SK-N-SH (cell line): ENCODE results near the gene LRRC27. TPM values are rescaled to one million over a fixed set of nuclear protein-coding genes. Genes with fewer than 3 reads are reported as not detected.

Experiments
- CTCF ChIA-PET: fragments of 300-600, 350-600 bp; formaldehyde crosslinking; extraction: SDS; loops from one replicate; lab custom pipeline; 2021; lab: Yijun Ruan, JAX
- POLR2A ChIA-PET: fragments of 350-600 bp; sonication (Branson Sonifier 250); formaldehyde crosslinking; extraction: SDS; loops from one replicate; lab custom pipeline; 2020; ENCODE audit warnings: antibody characterized with exemption, inconsistent platforms; lab: Yijun Ruan, JAX
- DNase-seq: peaks from one replicate; pipeline ENCODE4 v3.0.0; 2012
- H2AFZ ChIP-seq: fragments of 200-600 bp; sonication (generic); 2 replicates; pipeline ENCODE4 v1.8.1; 2016; ENCODE audit warnings: antibody characterized with exemption, mild to moderate bottlenecking, low read depth
- H3F3A ChIP-seq: fragments of 200-600 bp; sonication (generic); replicated peaks from 2 replicates; pipeline ENCODE3; 2016; ENCODE audit warnings: antibody characterized with exemption, mild to moderate bottlenecking; ENCODE audit not compliant: insufficient read depth
- H3K27ac ChIP-seq, 2 experiments: fragments of 200-500 bp in 1 of 2; fragments of 200-600 bp in 1 of 2; sonication (Bioruptor generic) in 1 of 2; sonication (generic), shearing (Covaris generic) in 1 of 2; 2 replicates each; pipeline versions ENCODE4 v1.5.1 to v1.6.1; 2014 to 2016; ENCODE audit warnings: low read depth in 2 of 2, inconsistent platforms in 1 of 2, low read length in 1 of 2, mild to moderate bottlenecking in 1 of 2, mixed read lengths in 1 of 2
- H3K27me3 ChIP-seq: fragments of 200-600 bp; sonication (generic), shearing (Covaris generic); 2 replicates; pipeline ENCODE4 v1.6.1; 2016; ENCODE audit warnings: mixed run types; ENCODE audit not compliant: insufficient read depth
- H3K36me3 ChIP-seq, 2 experiments: fragments of 200-500 bp in 1 of 2; fragments of 200-600 bp in 1 of 2; sonication (Bioruptor generic) in 1 of 2; sonication (generic) in 1 of 2; replicated peaks in 1 of 2; 2 replicates each; pipeline versions ENCODE3 to v1.5.1; 2014 to 2016; ENCODE audit warnings: low read length in 1 of 2, mild to moderate bottlenecking in 1 of 2; ENCODE audit not compliant: insufficient read depth in 2 of 2, control insufficient read depth in 1 of 2
- H3K4me1 ChIP-seq, 2 experiments: fragments of 200-500 bp in 1 of 2; fragments of 200-600 bp in 1 of 2; sonication (Bioruptor generic) in 1 of 2; sonication (generic), shearing (Covaris generic) in 1 of 2; 2 replicates each; pipeline versions ENCODE4 v1.5.1 to v1.6.1; 2014 to 2016; ENCODE audit warnings: low read depth in 1 of 2, low read length in 1 of 2, mixed run types in 1 of 2; ENCODE audit not compliant: insufficient read depth in 2 of 2, control insufficient read depth in 1 of 2
- H3K4me2 ChIP-seq: fragments of 200-600 bp; sonication (generic), shearing (Covaris generic); 2 replicates; pipeline ENCODE4 v1.6.1; 2017; ENCODE audit warnings: mixed run types
- H3K4me3 ChIP-seq, 2 experiments: fragments of 200-500 bp in 1 of 2; fragments of 200-600 bp in 1 of 2; sonication (Bioruptor generic) in 1 of 2; sonication (generic), shearing (Covaris generic) in 1 of 2; 2 replicates each; pipeline versions ENCODE4 v1.5.1 to v1.8.1; 2014 to 2016; ENCODE audit warnings: low read depth in 2 of 2, inconsistent platforms in 1 of 2, low read length in 1 of 2, mild to moderate bottlenecking in 1 of 2, mixed read lengths in 1 of 2, moderate library complexity in 1 of 2
- H3K79me2 ChIP-seq: fragments of 200-600 bp; sonication (generic); 2 replicates; pipeline ENCODE4 v1.8.1; 2017; ENCODE audit warnings: mild to moderate bottlenecking; ENCODE audit not compliant: insufficient read depth
- H3K9ac ChIP-seq: fragments of 200-600 bp; sonication (generic); 2 replicates; pipeline ENCODE4 v1.6.1; 2017; ENCODE audit warnings: mixed run types
- H3K9me2 ChIP-seq: fragments of 200-600 bp; sonication (generic); 2 replicates; pipeline ENCODE4 v1.6.1; 2017; ENCODE audit warnings: mixed run types
- H3K9me3 ChIP-seq: fragments of 200-600 bp; sonication (generic); 2 replicates; pipeline ENCODE4 v1.6.1; 2017; ENCODE audit warnings: mixed run types, mild to moderate bottlenecking, moderate library complexity
- H4K20me1 ChIP-seq: fragments of 200-600 bp; sonication (generic); 2 replicates; pipeline ENCODE4 v1.6.1; 2017; ENCODE audit warnings: mild to moderate bottlenecking, mixed run types; ENCODE audit not compliant: insufficient read depth
- CHD2 ChIP-seq: fragments of 150-350 bp; IDR thresholded peaks from 2 replicates; pipeline ENCODE4 v1.6.1; 2018; ENCODE audit warnings: low read length; ENCODE audit not compliant: partially characterized antibody
- FOXJ3 ChIP-seq: sonication (generic); formaldehyde crosslinking; IDR thresholded peaks from 2 replicates; pipeline ENCODE4 v1.5.1; 2020; ENCODE audit warnings: mild to moderate bottlenecking, missing genetic modification reagents
- FOXM1 ChIP-seq: IDR thresholded peaks from 2 replicates; pipeline ENCODE4 v1.4.0; 2012; ENCODE audit warnings: low read depth, mild to moderate bottlenecking
- GATA2 ChIP-seq: sonication (generic); formaldehyde crosslinking; IDR thresholded peaks from 2 replicates; pipeline ENCODE4 v1.5.0; 2020; ENCODE audit warnings: mild to moderate bottlenecking, missing genetic modification reagents
- IRF3 ChIP-seq: fragments of 150-350 bp; IDR thresholded peaks from 2 replicates; pipeline ENCODE4 v1.6.1; 2016; ENCODE audit warnings: mild to moderate bottlenecking, low read depth, low read length
- JUND ChIP-seq: IDR thresholded peaks from 2 replicates; pipeline ENCODE4 v1.4.0; 2012
- MXI1 ChIP-seq: IDR thresholded peaks from 2 replicates; pipeline ENCODE4 v1.6.1; 2012; ENCODE audit warnings: mild to moderate bottlenecking, low read depth, low read length, improper control_type of control experiment
- NFIC ChIP-seq: IDR thresholded peaks from 2 replicates; pipeline ENCODE4 v1.4.0; 2012; ENCODE audit warnings: borderline replicate concordance
- POLR2AphosphoS5 ChIP-seq: IDR thresholded peaks from 2 replicates; pipeline ENCODE4 v1.6.1; 2012; ENCODE audit warnings: low read depth, low read length
- RAD21 ChIP-seq: IDR thresholded peaks from 2 replicates; pipeline ENCODE4 v1.6.1; 2012; ENCODE audit warnings: mild to moderate bottlenecking, low read length
- RCOR1 ChIP-seq: fragments of 150-350 bp; IDR thresholded peaks from 2 replicates; pipeline ENCODE4 v1.6.1; 2017; ENCODE audit warnings: antibody characterized with exemption, low read length
- SMC3 ChIP-seq: IDR thresholded peaks from 2 replicates; pipeline ENCODE4 v1.6.1; 2012; ENCODE audit warnings: low read depth, low read length, improper control_type of control experiment
- TCF12 ChIP-seq: IDR thresholded peaks from 2 replicates; pipeline ENCODE4 v1.4.0; 2012
- TEAD4 ChIP-seq: IDR thresholded peaks from 2 replicates; pipeline ENCODE4 v1.4.0; 2012; ENCODE audit warnings: mild to moderate bottlenecking, borderline replicate concordance; ENCODE audit not compliant: insufficient read depth
- USF1 ChIP-seq: IDR thresholded peaks from 2 replicates; pipeline ENCODE4 v1.4.0; 2012; ENCODE audit warnings: low read depth, borderline replicate concordance
- YY1 ChIP-seq: IDR thresholded peaks from 2 replicates; pipeline ENCODE4 v1.4.0; 2012; ENCODE audit warnings: low read depth, mild to moderate bottlenecking
- ZBTB33 ChIP-seq: IDR thresholded peaks from 2 replicates; pipeline ENCODE4 v1.4.0; 2012; ENCODE audit warnings: low read depth, borderline replicate concordance
- WGBS: methylation state at CpG from one replicate; pipeline ENCODE4 v1.1.6; 2017; ENCODE audit warnings: low lambda C conversion rate; 5-methylcytosine and 5-hydroxymethylcytosine counted together
- polyA plus RNA-seq, 3 experiments: library from polyadenylated mRNA; depleted of rRNA; stranded (reverse); fragments of >200 nt; gene quantifications; 2 replicates each; pipeline ENCODE4 v1.2.3, GENCODE V29; 2012

Gene LRRC27
- polyA plus RNA-seq, 1 of the 3 experiments (the other 2 are of a cell fraction), result 10.0 TPM

- TF ChIP-seq POLR2AphosphoS5, result no peak
- TF ChIP-seq FOXJ3, result no peak
- TF ChIP-seq IRF3, result no peak
Measured at GRCh38 chr10:132420469-132420980, 88.5 kb downstream of the LRRC27 start (continued).

GRCh38 chr10:132420981-132421846 is 89.2 kb downstream of the LRRC27 start:
- Histone ChIP-seq H3K79me2 (no peaks in the 10 kb centered on the region), H3K27ac (no peak overlapping the region; a peak in 1 of 4 replicates), H3K9me2 (no peaks in the 10 kb centered on the region), H3K36me3 (no peaks in the 10 kb centered on the region), H2AFZ (no peak overlapping the region), H3K27me3 (no peaks in the 10 kb centered on the region), H4K20me1 (no peaks in the 10 kb centered on the region), H3K4me2 (no peak overlapping the region), H3K9ac (peak overlapping the region; percentile 34; the same call in 1 of the 2 replicates), H3K9me3 (no peaks in the 10 kb centered on the region), H3K4me1 (peaks cover 8 to 42% of the 10 kb centered on the region in 2 experiments; a peak in 2 of 4 replicates), H3K4me3 (no peak overlapping the region), H3F3A (no peaks in the 10 kb centered on the region)
- 66% methylated on average over 17 of the region's 33 CpGs for WGBS
- DNase-seq, result peak; percentile 45
- CTCF ChIA-PET, result interaction anchor here (1.8 kb wide), 1 partner anchor 22 kb away, joined by 6 read pairs; no protein-coding TSS in a partner anchor
- no peak for TF ChIP-seq RAD21
- TF ChIP-seq FOXM1, result no peak
- no peak for TF ChIP-seq RCOR1
- no peak for TF ChIP-seq SMC3
- TF ChIP-seq JUND, result no peak
- no peak for TF ChIP-seq NFIC
- no peak for TF ChIP-seq TCF12
- TF ChIP-seq TEAD4, result no peak
- TF ChIP-seq GATA2, result no peak
- POLR2A ChIA-PET, result no interaction called here

- ChIA-PET CTCF (interaction anchor here (0.6 to 1.8 kb wide), 5 partner anchors 8 to 25 kb away, joined by 3 to 6 read pairs (median 3); no protein-coding TSS in a partner anchor), POLR2A (no interaction called here)
- no peaks in the 10 kb centered on the region for H4K20me1 ChIP-seq
- no peaks in the 10 kb centered on the region for H3F3A ChIP-seq
- no peaks in the 10 kb centered on the region for H3K9me2 ChIP-seq
- peak overlapping the region; percentile 34; the same call in 1 of the 2 replicates for H3K9ac ChIP-seq
- H3K79me2 ChIP-seq, result no peaks in the 10 kb centered on the region
- H3K36me3 ChIP-seq, result no peaks in the 10 kb centered on the region
- H3K4me1 ChIP-seq, result peaks cover 8 to 42% of the 10 kb centered on the region in 2 experiments; a peak in 2 of 4 replicates
- H2AFZ ChIP-seq, result no peak overlapping the region
- peak; percentile 47 for DNase-seq
- H3K4me2 ChIP-seq, result no peak overlapping the region
- no peak overlapping the region; a peak in 1 of 4 replicates for H3K27ac ChIP-seq
- H3K27me3 ChIP-seq, result no peaks in the 10 kb centered on the region
- H3K4me3 ChIP-seq, result no peak overlapping the region
- WGBS, result 88% methylated on average over 15 of the region's 30 CpGs
- H3K9me3 ChIP-seq, result no peaks in the 10 kb centered on the region
- no peak for TF ChIP-seq NFIC
- no peak for TF ChIP-seq MXI1
- no peak for TF ChIP-seq SMC3
- TF ChIP-seq USF1, result no peak
- no peak for TF ChIP-seq ZBTB33
- no peak for TF ChIP-seq IRF3
- no peak for TF ChIP-seq CHD2
- no peak for TF ChIP-seq GATA2
- TF ChIP-seq YY1, result no peak
- no peak for TF ChIP-seq RAD21
Measured at GRCh38 chr10:132421847-132422751, 90.1 kb downstream of the LRRC27 start.
